HUES48 (cell line): ENCODE measurements around the gene CYB561D1.
A peak's percentile ranks its signal among the peaks of the same experiment; 100 is the strongest.

Experiments
- H3K27ac ChIP-seq: one replicate; pipeline ENCODE4 v1.7.0; 2013; ENCODE audit warnings: low read depth, low read length, inconsistent platforms
- H3K27me3 ChIP-seq: 2 replicates; pipeline ENCODE4 v1.6.1; 2013; ENCODE audit warnings: mild to moderate bottlenecking, low read length; ENCODE audit not compliant: control insufficient read depth, insufficient read depth
- H3K36me3 ChIP-seq: 2 replicates; pipeline ENCODE4 v1.6.1; 2013; ENCODE audit warnings: low read length; ENCODE audit not compliant: control insufficient read depth, insufficient read depth
- H3K4me1 ChIP-seq: 2 replicates; pipeline ENCODE4 v1.6.1; 2013; ENCODE audit warnings: mild to moderate bottlenecking, low read length; ENCODE audit not compliant: control insufficient read depth, insufficient read depth
- H3K4me3 ChIP-seq: 2 replicates; pipeline ENCODE4 v1.5.1; 2013; ENCODE audit warnings: mild to moderate bottlenecking, low read depth, low read length
- H3K9ac ChIP-seq: 2 replicates; pipeline ENCODE4 v1.6.1; 2013; ENCODE audit warnings: mild to moderate bottlenecking, low read depth, low read length, moderate library complexity
- H3K9me3 ChIP-seq: 2 replicates; pipeline ENCODE4 v1.6.1; 2013; ENCODE audit warnings: low read length; ENCODE audit not compliant: control insufficient read depth, insufficient read depth

CYB561D1 gene

DNA sequence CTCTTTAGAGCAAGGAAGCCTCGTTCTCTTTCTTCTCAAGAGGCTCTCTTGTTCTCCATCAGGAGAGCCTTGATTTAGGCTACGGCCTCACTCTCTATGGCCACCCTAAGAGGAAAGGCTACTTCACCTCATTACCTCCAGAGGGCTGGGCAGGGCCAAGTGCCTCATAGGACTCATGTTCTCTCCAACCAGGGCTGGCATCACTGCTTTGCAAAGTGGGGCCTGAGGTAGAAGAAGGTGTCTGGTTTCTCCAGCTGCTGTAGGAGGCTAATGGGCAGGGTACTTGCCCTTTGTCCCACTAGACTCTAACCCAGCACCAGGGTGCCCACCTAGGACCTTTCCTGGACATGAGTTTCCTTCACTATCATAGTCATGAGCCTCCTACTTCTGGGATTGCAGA, 12.2 kb upstream of the CYB561D1 start:
- H3K4me3 ChIP-seq = no peak overlapping the region
- H3K4me1 ChIP-seq = peaks cover 9% of the 10 kb centered on the region; the same call in 1 of the 2 replicates
- H3K27ac ChIP-seq = no peak overlapping the region
- no peaks in the 10 kb centered on the region for H3K9me3 ChIP-seq
- no peak overlapping the region for H3K9ac ChIP-seq
- no peaks in the 10 kb centered on the region for H3K27me3 ChIP-seq
- H3K36me3 ChIP-seq = peaks cover 11% of the 10 kb centered on the region; the same call in 1 of the 2 replicates

DNA sequence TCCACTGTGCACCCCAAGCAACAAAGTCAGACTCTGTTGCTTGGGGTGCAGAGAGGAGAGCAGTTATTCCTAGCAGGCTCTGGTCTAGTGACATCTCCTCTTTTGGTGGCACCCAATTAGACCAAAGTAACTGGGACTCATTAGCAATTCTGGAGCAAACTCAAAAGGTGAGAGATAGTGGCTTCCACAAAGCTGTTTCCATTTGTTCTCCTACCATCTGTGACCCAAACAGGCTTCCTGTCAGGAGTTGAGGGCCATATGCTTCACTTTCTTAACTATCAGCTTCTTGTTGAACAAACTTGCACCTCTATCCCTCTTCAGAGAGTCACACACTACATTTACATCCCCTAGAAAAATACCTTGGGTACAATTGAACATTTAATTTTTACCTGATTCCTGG, 11.7 kb upstream of the CYB561D1 start:
- H3K4me3 ChIP-seq = no peak overlapping the region
- no peaks in the 10 kb centered on the region for H3K27me3 ChIP-seq
- H3K27ac ChIP-seq = no peak overlapping the region
- H3K9me3 ChIP-seq = no peaks in the 10 kb centered on the region
- H3K4me1 ChIP-seq = peaks cover 9% of the 10 kb centered on the region; the same call in 1 of the 2 replicates
- H3K9ac ChIP-seq = no peak overlapping the region
- H3K36me3 ChIP-seq = peaks cover 12% of the 10 kb centered on the region; the same call in 1 of the 2 replicates

DNA sequence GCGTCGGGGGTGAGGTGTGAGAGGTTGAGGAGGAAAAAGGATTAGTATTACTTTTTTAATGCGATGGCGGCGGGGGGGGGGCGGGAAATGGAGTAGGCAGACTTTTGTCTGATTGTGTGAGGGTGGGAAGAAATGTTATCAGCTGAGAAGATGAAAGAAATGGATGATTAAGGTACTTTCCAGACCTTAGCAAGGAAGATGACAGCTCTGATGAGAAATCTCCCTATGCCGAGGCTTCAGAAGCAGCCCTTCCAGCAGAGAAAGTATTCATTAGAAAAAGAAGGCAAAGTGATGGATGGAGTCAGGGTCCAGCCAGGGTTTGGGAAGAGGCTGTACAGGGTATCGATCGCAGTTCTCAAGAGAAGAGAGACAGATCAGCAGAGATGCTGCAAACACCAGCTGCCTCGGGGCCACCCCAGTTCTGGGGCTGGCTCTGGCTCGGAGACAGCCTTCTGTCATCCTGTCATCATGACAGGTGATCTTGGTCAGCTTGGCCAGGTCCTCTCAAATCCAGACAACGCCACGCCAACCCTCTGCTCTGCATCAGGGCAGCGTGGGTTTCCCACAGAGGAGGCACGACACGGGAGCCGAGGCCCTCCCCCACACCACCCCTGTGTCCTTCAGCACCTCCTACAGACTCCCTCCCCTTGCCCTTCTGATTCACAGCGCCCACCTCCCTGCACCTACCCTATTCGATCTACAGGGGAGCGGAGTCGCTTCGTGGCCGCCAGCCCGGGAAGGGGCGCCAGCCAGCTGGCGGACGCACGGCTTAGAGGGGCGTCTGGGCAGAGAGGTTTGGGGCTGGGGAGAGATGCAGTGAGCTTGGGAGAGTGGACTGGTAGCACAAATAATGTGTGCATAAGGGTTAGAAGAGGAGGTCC, 10.9 kb upstream of the CYB561D1 start:
- no peaks in the 10 kb centered on the region for H3K9me3 ChIP-seq
- H3K4me3 ChIP-seq = peak overlapping the region; percentile 94
- H3K27me3 ChIP-seq = no peaks in the 10 kb centered on the region
- H3K27ac ChIP-seq = no peak overlapping the region
- peaks cover 9% of the 10 kb centered on the region; the same call in 1 of the 2 replicates for H3K4me1 ChIP-seq
- no peak overlapping the region for H3K9ac ChIP-seq
- H3K36me3 ChIP-seq = peaks cover 17% of the 10 kb centered on the region; the same call in 1 of the 2 replicates

DNA sequence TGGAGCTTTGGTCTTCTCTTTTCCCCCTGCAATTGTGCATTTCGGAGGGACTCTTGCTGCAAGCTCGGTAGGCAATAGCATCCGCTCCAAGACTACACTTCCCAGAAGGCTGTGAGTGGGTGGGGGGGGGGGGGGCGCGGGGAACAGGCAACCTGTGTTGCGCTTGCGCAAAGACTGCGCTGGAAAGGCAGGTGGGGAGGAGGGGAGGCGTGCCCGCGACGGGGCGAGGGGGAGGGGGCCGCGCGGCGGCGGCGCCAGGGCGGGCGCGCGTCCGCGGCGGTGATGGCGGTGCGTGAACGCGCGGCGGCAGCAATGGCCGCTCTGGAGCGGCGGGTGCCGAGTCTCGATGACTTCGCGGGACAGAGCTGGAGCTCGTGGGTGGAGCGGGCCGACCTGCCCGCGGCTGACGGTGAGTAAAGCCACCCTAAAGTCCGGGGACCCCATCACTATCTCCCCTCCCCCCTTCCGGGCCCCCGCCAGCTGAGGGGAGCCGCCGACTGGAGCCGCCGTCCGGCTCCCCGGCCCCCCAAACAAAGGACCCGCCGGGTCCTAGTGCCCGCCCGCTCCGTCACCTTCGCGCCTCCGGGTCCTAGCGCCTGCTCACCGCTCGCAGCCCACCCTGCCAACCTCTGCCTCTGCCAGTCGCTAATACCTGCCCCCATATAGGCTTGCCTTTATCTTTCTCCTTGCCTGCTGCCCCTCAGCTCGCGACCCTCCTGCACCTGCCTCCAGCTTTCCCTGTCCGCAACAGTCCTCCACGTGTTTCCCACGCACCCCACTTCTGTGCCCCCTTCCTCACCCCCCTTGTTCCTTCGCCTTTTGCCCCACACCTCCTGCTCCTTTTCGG, 10.0 kb upstream of the CYB561D1 start, which contains the start of gene ATXN7L2:
Gene ATXN7L2 (plus strand): TSS at position 234 of the 847 bp plus-strand sequence. CDS start 49 bp downstream, at position 283.
- Histone ChIP-seq H3K36me3 (peaks cover 22% of the 10 kb centered on the region; the same call in 1 of the 2 replicates), H3K27ac (peak within 1 kb of the TSS; percentile 96), H3K4me1 (peaks cover 9% of the 10 kb centered on the region; the same call in 1 of the 2 replicates), H3K4me3 (peak within 1 kb of the TSS; percentile 94), H3K27me3 (no peaks in the 10 kb centered on the region), H3K9me3 (no peaks in the 10 kb centered on the region), H3K9ac (peak within 1 kb of the TSS; percentile 95)

DNA sequence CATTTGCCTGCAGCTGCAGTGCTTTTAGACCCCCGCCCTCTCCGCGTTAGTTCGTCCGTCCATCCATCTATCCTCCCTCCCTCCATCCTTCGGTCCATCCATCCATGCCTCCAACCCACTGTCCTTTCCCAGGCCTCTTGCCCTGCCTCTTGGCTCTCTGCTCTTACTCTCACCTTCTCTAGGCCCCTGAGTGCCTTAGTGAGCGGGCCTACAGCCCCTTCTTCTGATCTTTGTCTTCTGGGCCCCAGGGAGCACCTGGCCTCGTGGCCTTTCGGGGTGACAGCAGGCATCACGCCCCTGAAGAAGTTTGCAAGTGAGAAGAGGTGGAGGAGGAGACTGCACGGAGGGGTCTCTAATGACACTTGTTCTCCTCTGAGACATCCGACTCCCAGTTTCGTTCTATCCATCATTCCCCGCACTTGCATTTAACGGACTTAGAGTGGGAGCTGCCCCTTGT, 9.3 kb upstream of the CYB561D1 start:
- Histone ChIP-seq H3K4me3 (peak overlapping the region; percentile 94), H3K4me1 (peaks cover 9% of the 10 kb centered on the region; the same call in 1 of the 2 replicates), H3K27ac (peak overlapping the region; percentile 96), H3K27me3 (no peaks in the 10 kb centered on the region), H3K9ac (peak overlapping the region; percentile 95), H3K9me3 (no peaks in the 10 kb centered on the region), H3K36me3 (peaks cover 29% of the 10 kb centered on the region; the same call in 1 of the 2 replicates)

DNA sequence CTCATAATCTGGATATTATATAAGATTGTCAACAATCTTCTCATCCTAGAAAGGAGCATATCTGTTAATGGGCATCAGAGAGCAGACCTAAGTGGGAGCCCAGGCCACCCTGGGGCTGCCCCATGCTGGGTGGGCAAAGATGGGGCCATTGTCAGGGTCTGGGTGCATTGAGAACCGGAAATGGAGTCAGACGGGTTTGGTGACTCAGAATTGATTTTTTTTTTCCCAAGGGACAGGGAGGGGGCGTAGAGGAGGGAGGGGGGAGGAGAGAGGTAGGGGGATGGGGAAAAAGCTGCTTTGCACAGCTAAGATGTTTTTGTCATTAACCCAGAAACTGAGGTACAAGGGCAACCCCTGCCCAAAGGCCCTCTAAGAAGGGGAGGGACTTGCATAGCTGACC, 8.9 kb upstream of the CYB561D1 start:
- H3K4me3 ChIP-seq = peak overlapping the region; percentile 94
- H3K4me1 ChIP-seq = peaks cover 9% of the 10 kb centered on the region; the same call in 1 of the 2 replicates
- H3K9me3 ChIP-seq = no peaks in the 10 kb centered on the region
- peak overlapping the region; percentile 96 for H3K27ac ChIP-seq
- H3K9ac ChIP-seq = 0 out of 2 replicates have a peak overlapping the region, but pooled peaks have one; percentile 95
- H3K36me3 ChIP-seq = peaks cover 31% of the 10 kb centered on the region; the same call in 1 of the 2 replicates
- H3K27me3 ChIP-seq = no peaks in the 10 kb centered on the region

DNA sequence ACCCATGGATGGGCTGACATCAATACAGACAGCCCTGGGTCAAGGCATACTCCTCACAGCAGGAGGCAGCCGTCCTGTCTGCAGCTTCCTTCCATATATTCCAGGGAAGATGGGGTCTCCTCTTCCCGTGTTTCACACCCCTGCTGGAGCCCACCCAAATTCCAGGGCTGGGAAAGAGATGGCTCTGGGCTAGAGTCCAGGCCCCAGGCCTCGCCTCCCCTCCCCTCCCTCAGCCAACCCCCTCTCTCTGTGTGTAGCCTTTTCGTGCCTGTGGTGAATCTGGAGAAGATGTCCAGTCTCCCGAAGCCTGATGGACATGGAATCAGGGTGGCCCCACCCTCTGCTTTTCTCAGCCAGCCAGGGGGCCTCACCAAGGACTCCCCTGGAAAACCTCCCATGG, 6.6 kb upstream of the CYB561D1 start:
- Histone ChIP-seq H3K9ac (no peak overlapping the region), H3K27me3 (no peaks in the 10 kb centered on the region), H3K4me3 (no peak overlapping the region), H3K36me3 (peaks cover 44% of the 10 kb centered on the region; the same call in 1 of the 2 replicates), H3K9me3 (no peaks in the 10 kb centered on the region), H3K4me1 (peaks cover 9% of the 10 kb centered on the region; the same call in 1 of the 2 replicates), H3K27ac (no peak overlapping the region)

DNA sequence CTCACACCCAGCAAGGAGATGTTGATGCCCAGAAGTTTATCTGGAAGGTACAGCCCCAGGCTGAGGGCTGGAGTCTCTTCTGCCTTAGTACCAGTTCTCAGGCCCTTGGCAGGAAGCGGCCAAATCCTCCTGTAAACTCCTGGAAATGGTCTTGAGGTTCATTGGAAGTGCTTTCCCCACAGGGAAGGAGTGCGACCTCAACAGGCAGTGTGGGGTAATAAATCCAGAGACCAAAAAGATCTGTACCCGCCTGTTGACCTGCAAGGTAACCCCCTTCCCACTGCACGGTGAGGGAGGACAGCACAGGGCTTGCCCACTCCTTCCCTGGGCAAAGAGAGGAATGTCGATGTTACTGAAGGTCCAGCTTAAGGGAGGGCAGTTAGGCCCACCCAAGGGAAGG, 5.7 kb upstream of the CYB561D1 start:
- Histone ChIP-seq H3K27ac (no peak overlapping the region), H3K4me3 (no peak overlapping the region), H3K4me1 (peaks cover 6% of the 10 kb centered on the region; the same call in 1 of the 2 replicates), H3K27me3 (no peaks in the 10 kb centered on the region), H3K9me3 (no peaks in the 10 kb centered on the region), H3K9ac (no peak overlapping the region), H3K36me3 (peaks cover 44% of the 10 kb centered on the region; the same call in 1 of the 2 replicates)

DNA sequence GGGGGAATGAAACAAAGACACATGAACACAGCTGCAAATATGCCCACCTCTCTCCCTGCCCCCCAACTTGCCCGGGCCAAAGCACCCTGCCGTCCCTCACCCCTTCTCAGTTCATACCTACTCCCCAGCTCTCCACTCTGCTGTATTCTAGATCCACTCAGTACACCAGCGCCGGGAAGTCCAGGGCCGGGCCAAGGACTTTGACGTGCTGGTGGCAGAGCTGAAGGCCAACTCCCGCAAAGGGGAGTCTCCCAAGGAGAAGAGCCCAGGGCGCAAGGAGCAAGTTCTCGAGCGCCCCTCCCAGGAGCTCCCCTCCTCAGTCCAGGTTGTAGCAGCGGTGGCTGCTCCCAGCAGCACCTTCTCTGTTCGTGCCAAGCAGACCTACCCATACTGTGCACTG, 5.2 kb upstream of the CYB561D1 start:
- H3K9me3 ChIP-seq = no peaks in the 10 kb centered on the region
- no peak overlapping the region for H3K4me3 ChIP-seq
- H3K27ac ChIP-seq = no peak overlapping the region
- peaks cover 8% of the 10 kb centered on the region; the same call in 1 of the 2 replicates for H3K4me1 ChIP-seq
- no peaks in the 10 kb centered on the region for H3K27me3 ChIP-seq
- no peak overlapping the region for H3K9ac ChIP-seq
- peaks cover 44% of the 10 kb centered on the region; the same call in 1 of the 2 replicates for H3K36me3 ChIP-seq
